H1 (cell line): ENCODE results near the gene DHRS13. TPM values are rescaled to one million over a fixed set of nuclear protein-coding genes. Genes with fewer than 3 reads are reported as not detected.
"Not testable (repeated sequence)": the region's sequence is repeated elsewhere in the genome, so short reads cannot be mapped to it uniquely, and the experiment has no call there.

ENCODE experiments used
- CTCF ChIA-PET: fragments of 300-600 bp; sonication (Branson Sonifier 250); formaldehyde crosslinking; loops from one replicate; lab custom pipeline; 2021; ENCODE audit not compliant: partially characterized antibody; lab: Charles Lee
- POLR2A ChIA-PET: fragments of 300-600 bp; sonication (Branson Sonifier 250); formaldehyde crosslinking; loops from one replicate; lab custom pipeline; 2021; ENCODE audit warnings: inconsistent platforms; ENCODE audit not compliant: partially characterized antibody; lab: Charles Lee
- DNase-seq, 2 experiments: peaks; one replicate each; pipeline versions ENCODE4 v3.0.0 to v3.0.0-alpha.2; 2010 to 2022; ENCODE audit warnings: low spot score in 2 of 2, low read depth in 1 of 2, mixed read lengths in 1 of 2
- FAIRE-seq: peaks from 2 replicates; lab custom pipeline; 2011; peaks lifted over from hg19 to GRCh38; lab: Jason Lieb, UNC
- H2AFZ ChIP-seq: 2 replicates; pipeline ENCODE4 v1.8.1; 2012; ENCODE audit warnings: low read length, inconsistent platforms
- H2AK5ac ChIP-seq: 2 replicates; pipeline ENCODE4 v1.6.1; 2013; ENCODE audit warnings: low read depth, low read length
- H2BK120ac ChIP-seq: replicated peaks from 2 replicates; pipeline ENCODE3; 2013; ENCODE audit warnings: low read depth, low read length, inconsistent platforms
- H2BK12ac ChIP-seq: 2 replicates; pipeline ENCODE4 v1.6.1; 2013; ENCODE audit warnings: low read depth, low read length
- H2BK15ac ChIP-seq: 2 replicates; pipeline ENCODE4 v1.6.1; 2013; ENCODE audit warnings: low read length
- H2BK20ac ChIP-seq: 2 replicates; pipeline ENCODE4 v1.6.1; 2013; ENCODE audit warnings: low read length
- H2BK5ac ChIP-seq: 2 replicates; pipeline ENCODE4 v1.6.1; 2013; ENCODE audit warnings: low read depth, low read length
- H3K14ac ChIP-seq: 2 replicates; pipeline ENCODE4 v1.6.1; 2013; ENCODE audit warnings: inconsistent platforms; ENCODE audit not compliant: insufficient read length
- H3K18ac ChIP-seq: 2 replicates; pipeline ENCODE4 v1.6.1; 2013; ENCODE audit warnings: low read length; ENCODE audit errors: extremely low read depth
- H3K23ac ChIP-seq: 2 replicates; pipeline ENCODE4 v1.6.1; 2013; ENCODE audit warnings: inconsistent platforms; ENCODE audit not compliant: insufficient read length
- H3K23me2 ChIP-seq: 2 replicates; pipeline ENCODE4 v1.6.1; 2013; ENCODE audit warnings: low read depth, low read length
- H3K27ac ChIP-seq: 2 replicates; pipeline ENCODE4 v1.6.1; 2011; ENCODE audit warnings: low read depth, low read length, inconsistent platforms
- H3K27me3 ChIP-seq, 4 experiments: replicated peaks in 1 of 4; 1 replicate in 1 of 4; 2 replicates in 3 of 4; pipeline versions ENCODE4 v1.6.1 to v1.8.1; 2011 to 2013; ENCODE audit warnings: low read length in 3 of 4, mild to moderate bottlenecking in 3 of 4, inconsistent platforms in 2 of 4, mixed read lengths in 2 of 4, moderate library complexity in 1 of 4; ENCODE audit not compliant: control insufficient read depth in 3 of 4, insufficient read depth in 3 of 4; ENCODE audit errors: extremely low read depth in 1 of 4
- H3K36me3 ChIP-seq, 4 experiments: 2 replicates each; pipeline versions ENCODE4 v1.6.1 to v1.8.1; 2011 to 2013; ENCODE audit warnings: mild to moderate bottlenecking in 4 of 4, low read length in 3 of 4, moderate library complexity in 2 of 4, control low read depth in 1 of 4, inconsistent platforms in 1 of 4; ENCODE audit not compliant: insufficient read depth in 4 of 4, control insufficient read depth in 2 of 4
- H3K4ac ChIP-seq: replicated peaks from 2 replicates; pipeline ENCODE3; 2013; ENCODE audit warnings: low read length, low read depth, mixed read lengths, inconsistent platforms; ENCODE audit not compliant: insufficient read length
- H3K4me1 ChIP-seq, 4 experiments: replicated peaks in 1 of 4; 1 replicate in 1 of 4; 2 replicates in 3 of 4; pipeline versions ENCODE4 v1.6.1 to v1.8.1; 2011 to 2013; ENCODE audit warnings: low read length in 3 of 4, inconsistent platforms in 2 of 4, mixed read lengths in 1 of 4; ENCODE audit not compliant: insufficient read depth in 4 of 4, control insufficient read depth in 3 of 4
- H3K4me2 ChIP-seq, 2 experiments: 2 replicates each; pipeline versions ENCODE4 v1.6.1 to v1.8.1; 2011 to 2013; ENCODE audit warnings: low read depth in 2 of 2, low read length in 2 of 2, control low read depth in 1 of 2, inconsistent platforms in 1 of 2, mild to moderate bottlenecking in 1 of 2; ENCODE audit not compliant: insufficient read depth in 1 of 2
- H3K4me3 ChIP-seq, 4 experiments: fragments of 200-600, 300-600 bp in 1 of 4; sonication (generic), shearing (Covaris generic), sonication (Bioruptor Twin) in 1 of 4; 2 replicates each; pipeline versions ENCODE4 v1.5.1 to v1.8.1; 2011 to 2016; ENCODE audit warnings: low read length in 4 of 4, low read depth in 3 of 4, control low read depth in 2 of 4, inconsistent platforms in 2 of 4, mild to moderate bottlenecking in 2 of 4, mixed read lengths in 1 of 4, moderate library complexity in 1 of 4; ENCODE audit not compliant: insufficient read depth in 2 of 4; ENCODE audit errors: extremely low read depth in 1 of 4
- H3K56ac ChIP-seq: replicated peaks from 2 replicates; pipeline ENCODE3; 2013; ENCODE audit warnings: low read depth, mild to moderate bottlenecking, mixed read lengths, low read length, inconsistent platforms; ENCODE audit not compliant: insufficient read length
- H3K79me1 ChIP-seq: 2 replicates; pipeline ENCODE4 v1.6.1; 2013; ENCODE audit warnings: low read depth, low read length, control low read depth
- H3K79me2 ChIP-seq, 2 experiments: 2 replicates each; pipeline versions ENCODE4 v1.6.1 to v1.8.1; 2012 to 2013; ENCODE audit warnings: low read length in 2 of 2, mild to moderate bottlenecking in 2 of 2, inconsistent platforms in 1 of 2; ENCODE audit not compliant: insufficient read depth in 2 of 2, control insufficient read depth in 1 of 2
- H3K9ac ChIP-seq, 4 experiments: replicated peaks in 1 of 4; 1 replicate in 1 of 4; 2 replicates in 3 of 4; pipeline versions ENCODE4 v1.6.1 to v1.8.1; 2011 to 2013; ENCODE audit warnings: low read depth in 3 of 4, low read length in 3 of 4, control low read depth in 2 of 4, mild to moderate bottlenecking in 2 of 4, moderate library complexity in 2 of 4, inconsistent platforms in 1 of 4; ENCODE audit errors: extremely low read depth in 1 of 4
- H3K9me3 ChIP-seq, 2 experiments: 2 replicates each; pipeline versions ENCODE4 v1.6.1 to v1.8.1; 2012 to 2013; ENCODE audit warnings: mild to moderate bottlenecking in 2 of 2, moderate library complexity in 2 of 2, control low read depth in 1 of 2, inconsistent platforms in 1 of 2, low read depth in 1 of 2, low read length in 1 of 2, mixed read lengths in 1 of 2; ENCODE audit not compliant: insufficient read depth in 2 of 2
- H4K20me1 ChIP-seq, 2 experiments: replicated peaks in 1 of 2; 2 replicates each; pipeline versions ENCODE3 to v1.8.1; 2011 to 2013; ENCODE audit warnings: inconsistent platforms in 2 of 2, low read length in 2 of 2, mild to moderate bottlenecking in 1 of 2; ENCODE audit not compliant: insufficient read depth in 2 of 2, control insufficient read depth in 1 of 2
- H4K5ac ChIP-seq: 2 replicates; pipeline ENCODE4 v1.6.1; 2013; ENCODE audit warnings: low read length, low read depth, mixed read lengths, inconsistent platforms; ENCODE audit not compliant: insufficient read length
- H4K8ac ChIP-seq: 2 replicates; pipeline ENCODE4 v1.8.0; 2013; ENCODE audit warnings: mild to moderate bottlenecking, moderate library complexity, low read length, inconsistent platforms; ENCODE audit not compliant: insufficient read depth; ENCODE audit errors: extremely low read depth
- H4K91ac ChIP-seq: replicated peaks from 2 replicates; pipeline ENCODE3; 2013; ENCODE audit warnings: low read length, mixed read lengths, inconsistent platforms; ENCODE audit not compliant: insufficient read length
- WGBS, 2 experiments: shearing (Covaris generic) in 1 of 2; methylation state at CpG; one replicate each; pipeline versions ENCODE4 v1.1.6 to v1.1.7; 2013 to 2015; ENCODE audit warnings: low lambda C conversion rate in 2 of 2, mixed read lengths in 2 of 2, inconsistent platforms in 1 of 2, low coverage in 1 of 2, missing lambda C conversion rate in 1 of 2; ENCODE audit not compliant: insufficient replicate concordance in 2 of 2, insufficient coverage in 1 of 2, insufficient read length in 1 of 2; ENCODE audit errors: extremely low coverage in 1 of 2, missing lambda C conversion rate in 1 of 2; 5-methylcytosine and 5-hydroxymethylcytosine counted together
- polyA plus RNA-seq, 7 experiments: library from polyadenylated mRNA; depleted of rRNA in 3 of 7; stranded (reverse) in 5 of 7; unstranded in 2 of 7; fragments of >200 nt in 5 of 7; fragments of 200-250 nt in 2 of 7; gene quantifications; 1 replicate in 5 of 7; 2 replicates in 1 of 7; 4 replicates in 1 of 7; pipeline versions ENCODE4 v1.2.1 to v1.2.3, GENCODE V29; 2011 to 2013; ENCODE audit warnings: missing spikeins in 2 of 7, mixed read lengths in 2 of 7
- total RNA-seq: library from RNA; stranded (reverse); fragmentation: NEBNext Ultra II Directional; extraction: Animal tissue kit (Norgen Biotek cat#: 25700); gene quantifications from 2 replicates; pipeline ENCODE4 v1.2.1, GENCODE V29; 2021

The DHRS13 gene
- total and polyA plus RNA-seq, 2 of the 8 experiments (the other 6 are each of a cell fraction or from before 2014, with no cell fraction given): 23.7 to 30.0 TPM

DNA sequence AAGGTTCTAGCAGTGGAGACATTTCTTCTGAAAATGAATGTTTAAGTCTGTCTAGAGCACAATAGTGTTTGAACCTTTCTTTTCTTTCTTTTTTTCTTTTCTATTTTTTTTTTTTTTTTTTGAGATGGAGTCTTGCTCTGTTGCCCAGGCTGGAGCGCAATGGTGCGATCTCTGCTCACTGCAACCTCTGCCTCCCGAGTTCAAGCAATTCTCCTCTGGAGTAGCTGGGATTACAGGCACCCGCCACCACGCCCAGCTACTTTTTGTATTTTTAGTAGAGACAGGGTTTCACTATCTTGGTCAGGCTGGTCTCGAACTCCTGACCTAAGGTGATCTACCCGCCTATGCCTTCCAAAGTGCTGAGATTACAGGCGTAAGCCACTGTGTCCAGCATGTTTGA lies 31.6 kb upstream of the DHRS13 start:
- H3K23ac ChIP-seq, H2BK20ac ChIP-seq, H3K14ac ChIP-seq, H3K27ac ChIP-seq, DNase-seq, H3K27me3 ChIP-seq, H4K5ac ChIP-seq, H3K56ac ChIP-seq, H3K23me2 ChIP-seq, H3K4me2 ChIP-seq, H3K9ac ChIP-seq, H2BK120ac ChIP-seq, H4K91ac ChIP-seq, H4K8ac ChIP-seq, H2BK15ac ChIP-seq, H3K18ac ChIP-seq, H2BK5ac ChIP-seq, H2AK5ac ChIP-seq, H2AFZ ChIP-seq, H3K9me3 ChIP-seq, H2BK12ac ChIP-seq, FAIRE-seq, H3K4ac ChIP-seq, H3K4me3 ChIP-seq: not testable (repeated sequence)
- peaks cover 17% of the 10 kb centered on the region for H3K79me1 ChIP-seq
- WGBS, 2 experiments: 81% methylated on average over 7 of the region's 8 CpGs; no CpG with 5 or more reads in 1 of the 2 experiments
- CTCF ChIA-PET: interaction anchor here (1.0 to 3.0 kb wide), 8 partner anchors 9 to 157 kb away, joined by 3 to 12 read pairs (median 6); partner anchors contain the start of gene FLOT2
- POLR2A ChIA-PET: interaction anchor here (0.6 to 7.4 kb wide), 5 partner anchors 13 to 227 kb away, joined by 3 to 73 read pairs (median 7); no protein-coding TSS in a partner anchor
- peaks cover 0 to 11% (median 0%) of the 10 kb centered on the region in 4 experiments; a peak in 3 of 8 replicates for H3K36me3 ChIP-seq
- peaks cover 2 to 17% (median 9%) of the 10 kb centered on the region in 4 experiments; a peak in 4 of 7 replicates for H3K4me1 ChIP-seq
- H3K79me2 ChIP-seq: peaks cover 7 to 99% of the 10 kb centered on the region in 2 experiments
- peaks cover 16 to 24% of the 10 kb centered on the region in 2 experiments for H4K20me1 ChIP-seq
